ENCODE data around the gene CCDC90B. TPM values are rescaled to one million over a fixed set of nuclear protein-coding genes. Genes with fewer than 3 reads are reported as not detected.
"Not testable (repeated sequence)": the region's sequence is repeated elsewhere in the genome, so short reads cannot be mapped to it uniquely, and the experiment has no call there.

Gene CCDC90B
- total and polyA plus RNA-seq, 5 donors = 25.5 to 29.0 (median 27.2) TPM

GRCh38 chr11:83311701-83312100, 25.5 kb upstream of the CCDC90B start:
- 94% methylated on average over 2 of the region's 2 CpGs for WGBS
- Histone ChIP-seq H3K9me3 (ENCODE audit: control insufficient read depth, low read length) (no peaks in the 10 kb centered on the region), H3K4me1 (ENCODE audit: control insufficient read depth, insufficient read depth, low read length) (no peaks in the 10 kb centered on the region), H3K27ac (ENCODE audit: low read length) (no peak overlapping the region), H3K27me3 (ENCODE audit: control insufficient read depth, insufficient read depth) (no peaks in the 10 kb centered on the region), H3K4me3 (ENCODE audit: low read length) (no peak overlapping the region)
- DNase-seq = no peak
- intact Hi-C loops (cut with DNase I) = no loop called here
- no peak for ATAC-seq

DNA sequence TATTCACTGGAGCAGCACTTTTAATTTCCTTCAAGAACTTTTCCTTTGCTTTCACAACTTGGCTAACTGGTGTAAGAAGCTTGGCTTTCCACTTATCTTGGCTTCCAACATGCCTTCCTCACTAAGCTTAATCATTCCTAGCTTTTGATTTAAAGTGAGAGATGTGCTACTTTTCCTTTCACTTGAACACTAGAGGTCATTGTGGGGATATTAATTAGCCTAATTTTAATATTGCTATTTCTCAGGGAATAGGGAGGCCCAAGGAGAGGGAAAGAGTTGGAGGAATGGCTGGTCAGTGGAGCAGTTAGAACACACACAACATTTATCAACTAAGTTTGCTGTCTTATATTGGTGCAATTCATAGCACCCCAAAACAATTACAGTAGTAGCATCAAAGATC, 24.6 kb upstream of the CCDC90B start:
- DNase-seq (no peak), ATAC-seq (no peak)
- Histone ChIP-seq H3K27me3 (ENCODE audit: control insufficient read depth, insufficient read depth) (no peaks in the 10 kb centered on the region), H3K9me3 (ENCODE audit: control insufficient read depth, low read length) (no peaks in the 10 kb centered on the region), H3K4me3 (ENCODE audit: low read length) (no peak overlapping the region), H3K27ac (ENCODE audit: low read length) (no peak overlapping the region), H3K4me1 (ENCODE audit: control insufficient read depth, insufficient read depth, low read length) (no peaks in the 10 kb centered on the region)
- intact Hi-C loops (cut with DNase I) = no loop called here

DNA sequence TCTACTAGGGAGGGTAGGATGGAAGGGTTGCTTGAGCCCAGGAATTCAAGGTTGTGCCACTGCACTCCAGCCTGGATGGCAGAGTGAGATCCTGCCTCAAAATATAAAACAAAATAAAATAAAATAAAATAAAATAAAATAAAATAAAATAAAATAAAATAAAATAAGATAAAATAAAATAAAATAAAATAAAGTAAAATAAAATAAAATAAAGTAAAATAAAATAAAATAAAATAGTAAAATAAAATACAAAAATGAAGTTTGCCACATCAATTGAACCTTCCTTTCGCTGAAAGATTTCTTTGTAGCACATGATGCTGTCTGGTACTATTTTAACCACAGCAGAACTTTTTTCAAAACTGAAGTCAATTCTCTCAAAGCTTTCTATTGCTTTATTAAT, 22.4 kb upstream of the CCDC90B start:
- H3K27me3 ChIP-seq (ENCODE audit: control insufficient read depth, insufficient read depth); H3K27ac ChIP-seq (ENCODE audit: low read length); H3K4me3 ChIP-seq (ENCODE audit: low read length); H3K9me3 ChIP-seq (ENCODE audit: control insufficient read depth, low read length); ATAC-seq; H3K4me1 ChIP-seq (ENCODE audit: control insufficient read depth, insufficient read depth, low read length); DNase-seq; intact Hi-C loops (cut with DNase I): not testable (repeated sequence)
- WGBS = 95% methylated on average over 1 of the region's 1 CpG

DNA sequence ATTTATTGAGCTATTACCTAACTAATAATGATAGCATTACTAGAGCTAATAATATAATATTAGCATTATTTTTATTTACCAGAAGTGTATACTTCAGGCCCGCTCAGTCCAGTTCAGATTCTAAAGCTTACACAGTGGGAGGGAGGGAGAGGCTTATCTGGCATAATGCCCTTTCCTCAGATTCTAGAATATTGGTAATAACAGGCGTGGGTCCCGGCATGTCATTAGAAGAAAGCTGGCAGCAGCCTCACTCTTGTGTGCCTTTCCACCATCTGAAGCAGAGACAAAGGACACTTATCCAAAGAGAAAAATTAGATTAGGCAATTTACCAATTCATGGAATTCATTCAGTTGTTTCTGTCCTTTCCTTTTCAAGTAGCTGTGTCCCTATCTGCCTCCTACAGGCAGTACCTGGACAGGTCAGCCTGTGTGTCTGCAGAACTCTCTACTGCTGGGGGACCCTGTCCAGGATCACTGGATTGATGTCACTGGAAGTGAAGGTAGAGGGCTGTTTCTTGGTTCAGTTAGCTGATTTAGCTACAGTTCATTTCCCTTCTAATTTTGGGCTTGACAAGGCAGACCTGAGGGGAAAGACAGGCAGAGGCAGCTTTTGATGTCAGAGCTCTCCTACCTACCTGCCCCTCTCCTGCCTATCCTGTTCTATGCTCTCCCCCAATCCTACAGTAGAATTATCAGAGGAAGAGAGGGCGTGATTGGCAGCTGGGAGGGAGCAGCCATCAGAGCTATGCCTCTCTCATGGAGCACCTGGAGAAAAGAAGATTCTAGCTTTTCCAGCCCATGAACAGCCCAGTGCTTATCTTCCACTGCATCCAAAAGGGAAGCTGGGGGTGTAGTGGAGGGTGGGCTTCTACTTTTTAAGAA, 20.3 kb upstream of the CCDC90B start:
- ATAC-seq = no peak
- Histone ChIP-seq H3K27ac (ENCODE audit: low read length) (no peak overlapping the region), H3K27me3 (ENCODE audit: control insufficient read depth, insufficient read depth) (no peaks in the 10 kb centered on the region), H3K9me3 (ENCODE audit: control insufficient read depth, low read length) (no peaks in the 10 kb centered on the region), H3K4me3 (ENCODE audit: low read length) (no peak overlapping the region), H3K4me1 (ENCODE audit: control insufficient read depth, insufficient read depth, low read length) (no peaks in the 10 kb centered on the region)
- no peak for DNase-seq
- 86% methylated on average over 4 of the region's 4 CpGs for WGBS
- intact Hi-C loops (cut with DNase I) = no loop called here

DNA sequence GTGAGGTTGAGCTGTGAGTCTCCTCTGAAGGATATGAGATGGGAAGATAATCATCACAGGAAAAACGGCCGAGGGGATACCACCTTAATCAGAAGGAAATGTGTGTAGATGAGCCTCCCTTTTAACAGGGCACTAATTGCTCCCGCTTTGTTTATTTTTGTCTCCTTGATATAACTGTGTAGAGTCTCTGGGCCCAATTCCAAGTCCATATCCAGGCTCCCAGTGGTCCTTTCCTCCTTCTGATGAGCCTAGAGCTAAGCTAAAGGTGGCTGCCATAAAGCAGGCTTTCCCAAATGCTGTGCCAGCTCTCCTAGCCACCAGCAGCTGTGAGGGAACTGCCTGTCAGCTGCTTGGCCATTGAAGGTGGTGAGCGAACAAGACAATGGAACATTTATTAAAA, 17.1 kb upstream of the CCDC90B start:
- no peak overlapping the region for H3K4me3 ChIP-seq (ENCODE audit: low read length)
- H3K9me3 ChIP-seq (ENCODE audit: control insufficient read depth, low read length) = no peaks in the 10 kb centered on the region
- intact Hi-C loops (cut with DNase I) = no loop called here
- no peaks in the 10 kb centered on the region for H3K4me1 ChIP-seq (ENCODE audit: control insufficient read depth, insufficient read depth, low read length)
- DNase-seq = no peak
- 38% methylated on average over 4 of the region's 4 CpGs for WGBS
- H3K27me3 ChIP-seq (ENCODE audit: control insufficient read depth, insufficient read depth) = no peaks in the 10 kb centered on the region
- peak in 1 of 2 donors; percentile 36 for ATAC-seq
- no peak overlapping the region for H3K27ac ChIP-seq (ENCODE audit: low read length)

- no peaks in the 10 kb centered on the region for H3K9me3 ChIP-seq (ENCODE audit: control insufficient read depth, low read length)
- H3K4me1 ChIP-seq (ENCODE audit: control insufficient read depth, insufficient read depth, low read length) = no peaks in the 10 kb centered on the region
- no peak overlapping the region for H3K27ac ChIP-seq (ENCODE audit: low read length)
- DNase-seq (no peak), ATAC-seq (no peak)
- no peak overlapping the region for H3K4me3 ChIP-seq (ENCODE audit: low read length)
- intact Hi-C loops (cut with DNase I) = no loop called here
- no peaks in the 10 kb centered on the region for H3K27me3 ChIP-seq (ENCODE audit: control insufficient read depth, insufficient read depth)
- WGBS = 67% methylated on average over 3 of the region's 3 CpGs
These were observed 16.0 kb upstream of the CCDC90B start for GRCh38 chr11:83302151-83302550.

GRCh38 chr11:83299681-83300080, 13.5 kb upstream of the CCDC90B start:
- no peak for DNase-seq
- Histone ChIP-seq H3K4me3 (ENCODE audit: low read length) (no peak overlapping the region), H3K4me1 (ENCODE audit: control insufficient read depth, insufficient read depth, low read length) (no peaks in the 10 kb centered on the region), H3K27ac (ENCODE audit: low read length) (no peak overlapping the region), H3K9me3 (ENCODE audit: control insufficient read depth, low read length) (no peaks in the 10 kb centered on the region), H3K27me3 (ENCODE audit: control insufficient read depth, insufficient read depth) (no peaks in the 10 kb centered on the region)
- ATAC-seq = no peak
- 87% methylated on average over 6 of the region's 6 CpGs for WGBS
- intact Hi-C loops (cut with DNase I) = loop anchor here in 3 of 4 donors (10.0 kb wide), 2 partner anchors 425 to 515 kb away; no protein-coding TSS in a partner anchor

DNA sequence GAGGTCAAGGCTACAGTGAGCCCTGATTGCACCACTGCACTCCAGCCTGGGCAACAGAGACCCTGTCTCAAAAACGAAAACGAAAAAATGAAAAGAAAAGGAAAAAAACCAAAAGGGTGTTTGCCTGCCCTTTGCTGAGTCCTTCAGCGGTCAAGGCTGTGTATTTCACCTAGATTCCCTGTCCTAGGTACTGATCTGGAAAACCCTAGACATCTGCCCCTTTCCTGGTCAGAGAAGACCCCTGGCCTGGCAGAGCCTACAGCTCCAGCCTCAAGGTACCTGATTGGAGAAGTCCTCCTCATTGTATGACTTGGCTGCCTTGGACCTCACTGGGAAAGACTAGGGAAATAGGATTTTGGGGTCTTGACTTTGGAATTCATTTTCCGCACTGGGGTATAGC, 8.0 kb upstream of the CCDC90B start:
- no peak overlapping the region for H3K27ac ChIP-seq (ENCODE audit: low read length)
- H3K9me3 ChIP-seq (ENCODE audit: control insufficient read depth, low read length) = no peaks in the 10 kb centered on the region
- H3K27me3 ChIP-seq (ENCODE audit: control insufficient read depth, insufficient read depth) = no peaks in the 10 kb centered on the region
- no peak for DNase-seq
- intact Hi-C loops (cut with DNase I) = loop anchor here (5.0 to 10.0 kb wide), 3 partner anchors 431 to 523 kb away; no protein-coding TSS in a partner anchor
- H3K4me1 ChIP-seq (ENCODE audit: control insufficient read depth, insufficient read depth, low read length) = peaks cover 2% of the 10 kb centered on the region
- no peak overlapping the region for H3K4me3 ChIP-seq (ENCODE audit: low read length)
- ATAC-seq = no peak
- 94% methylated on average over 4 of the region's 4 CpGs for WGBS

GRCh38 chr11:83293457-83293774, 7.2 kb upstream of the CCDC90B start:
- 83% methylated on average over 4 of the region's 4 CpGs for WGBS
- ATAC-seq = no peak
- intact Hi-C loops (cut with DNase I) = loop anchor here (5.0 to 10.0 kb wide), 3 partner anchors 431 to 524 kb away; no protein-coding TSS in a partner anchor

DNA sequence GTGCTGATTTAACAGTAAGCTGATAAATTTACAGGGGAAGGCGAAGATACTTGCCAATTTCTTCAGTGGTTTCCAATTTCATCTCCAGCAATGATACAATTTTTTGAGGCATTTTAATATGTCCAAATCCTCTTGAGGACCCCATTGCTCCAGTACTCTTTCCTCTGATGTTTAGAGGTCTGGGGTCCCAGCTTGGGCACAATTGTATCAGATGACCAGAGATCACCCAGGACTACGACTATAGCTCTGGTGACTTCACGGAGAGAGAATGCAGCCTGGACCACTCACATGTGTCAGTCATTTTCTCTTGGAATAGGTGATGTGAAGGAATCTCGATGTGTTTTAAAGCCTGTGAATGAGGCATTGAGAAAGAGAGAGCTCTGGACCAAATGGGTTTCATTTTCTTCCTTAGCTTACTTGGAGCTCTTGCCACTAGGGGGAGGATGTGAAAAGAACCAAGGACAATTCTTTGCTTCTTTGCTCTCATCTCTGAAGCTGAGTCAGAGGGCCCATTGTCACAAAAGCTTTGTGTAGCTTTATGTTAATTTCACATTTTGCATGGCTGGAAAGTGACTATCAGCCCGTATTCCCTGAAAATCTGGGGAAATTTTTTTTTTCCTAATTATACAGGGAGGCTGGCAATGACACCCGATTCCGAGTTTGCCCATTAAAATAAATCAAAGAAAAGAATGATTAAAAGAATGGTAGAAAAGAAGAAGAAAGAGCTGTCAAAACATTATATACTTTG, 6.7 kb upstream of the CCDC90B start:
- DNase-seq (no peak), ATAC-seq (peak; percentile 71 to 78)
- WGBS = 44% methylated on average over 7 of the region's 7 CpGs
- Histone ChIP-seq H3K4me3 (ENCODE audit: low read length) (no peak overlapping the region), H3K27me3 (ENCODE audit: control insufficient read depth, insufficient read depth) (no peaks in the 10 kb centered on the region), H3K4me1 (ENCODE audit: control insufficient read depth, insufficient read depth, low read length) (peaks cover 2% of the 10 kb centered on the region), H3K9me3 (ENCODE audit: control insufficient read depth, low read length) (no peaks in the 10 kb centered on the region), H3K27ac (ENCODE audit: low read length) (no peak overlapping the region)
- intact Hi-C loops (cut with DNase I) = loop anchor here (5.0 to 10.0 kb wide), 3 partner anchors 432 to 524 kb away; no protein-coding TSS in a partner anchor

More at GRCh38 chr11:83293457-83293774, 7.2 kb upstream of the CCDC90B start:
- no peak overlapping the region for H3K27ac ChIP-seq (ENCODE audit: low read length)
- no peaks in the 10 kb centered on the region for H3K27me3 ChIP-seq (ENCODE audit: control insufficient read depth, insufficient read depth)
- H3K9me3 ChIP-seq (ENCODE audit: control insufficient read depth, low read length) = no peaks in the 10 kb centered on the region
- DNase-seq = no peak
- H3K4me3 ChIP-seq (ENCODE audit: low read length) = no peak overlapping the region
- H3K4me1 ChIP-seq (ENCODE audit: control insufficient read depth, insufficient read depth, low read length) = peaks cover 2% of the 10 kb centered on the region

- DNase-seq (peak in 1 of 3 donors; percentile 31), ATAC-seq (no peak)
- H3K27ac ChIP-seq (ENCODE audit: low read length) = no peak overlapping the region
- H3K4me1 ChIP-seq (ENCODE audit: control insufficient read depth, insufficient read depth, low read length) = peaks cover 3% of the 10 kb centered on the region
- intact Hi-C loops (cut with DNase I) = no loop called here
- 93% methylated on average over 6 of the region's 6 CpGs for WGBS
- no peaks in the 10 kb centered on the region for H3K9me3 ChIP-seq (ENCODE audit: control insufficient read depth, low read length)
- H3K4me3 ChIP-seq (ENCODE audit: low read length) = no peak overlapping the region
- no peaks in the 10 kb centered on the region for H3K27me3 ChIP-seq (ENCODE audit: control insufficient read depth, insufficient read depth)
These were observed 1.5 kb upstream of the CCDC90B start for GRCh38 chr11:83287631-83288030.
